Measurements from ENCODE around the gene TP53AIP1.

Gene TP53AIP1

GRCh38 chr11:128889657-128890213 lies 52.9 kb downstream of the TP53AIP1 start:
- peaks cover 2% of the 10 kb centered on the region for H3K4me1 ChIP-seq (ENCODE audit: control insufficient read depth, insufficient read depth, low read length)

GRCh38 chr11:128888034-128888985 lies 54.4 kb downstream of the TP53AIP1 start:
- Histone ChIP-seq H3K27ac (ENCODE audit: low read depth, low read length) (no peak overlapping the region), H3K4me1 (ENCODE audit: control insufficient read depth, insufficient read depth, low read length) (peaks cover 2% of the 10 kb centered on the region), H3K9ac (ENCODE audit: low read length) (no peak overlapping the region), H3K27me3 (ENCODE audit: control insufficient read depth, insufficient read depth, low read length) (peaks cover 7% of the 10 kb centered on the region), H3K4me3 (ENCODE audit: low read length) (no peak overlapping the region), H3K36me3 (ENCODE audit: control insufficient read depth, insufficient read depth, low read length) (no peaks in the 10 kb centered on the region)

More at GRCh38 chr11:128889657-128890213, 52.9 kb downstream of the TP53AIP1 start:
- no peaks in the 10 kb centered on the region for H3K36me3 ChIP-seq (ENCODE audit: control insufficient read depth, insufficient read depth, low read length)
- peaks cover 7% of the 10 kb centered on the region for H3K27me3 ChIP-seq (ENCODE audit: control insufficient read depth, insufficient read depth, low read length)
- no peak overlapping the region for H3K4me3 ChIP-seq (ENCODE audit: low read length)
- H3K9ac ChIP-seq (ENCODE audit: low read length) = no peak overlapping the region
- no peak overlapping the region for H3K27ac ChIP-seq (ENCODE audit: low read depth, low read length)

GRCh38 chr11:128886406-128887124 lies 56.1 kb downstream of the TP53AIP1 start:
- H3K4me1 ChIP-seq (ENCODE audit: control insufficient read depth, insufficient read depth, low read length) = peaks cover 2% of the 10 kb centered on the region
- H3K4me3 ChIP-seq (ENCODE audit: low read length) = no peak overlapping the region
- peaks cover 7% of the 10 kb centered on the region for H3K27me3 ChIP-seq (ENCODE audit: control insufficient read depth, insufficient read depth, low read length)

More at GRCh38 chr11:128886406-128887124, 56.1 kb downstream of the TP53AIP1 start:
- Histone ChIP-seq H3K9ac (ENCODE audit: low read length) (no peak overlapping the region), H3K27ac (ENCODE audit: low read depth, low read length) (no peak overlapping the region), H3K36me3 (ENCODE audit: control insufficient read depth, insufficient read depth, low read length) (no peaks in the 10 kb centered on the region)
